ENCODE results near the gene TMC8.

The TMC8 gene

GRCh38 chr17:78109489-78109761 lies 21.1 kb upstream of the TMC8 start:
- TF ChIP-seq MAX (IDR thresholded peaks at IDR 0.05), result no peak
- no peak for TF ChIP-seq NFIC (IDR thresholded peaks at IDR 0.05)
- TF ChIP-seq USF1 (IDR thresholded peaks at IDR 0.05), result no peak
- no peak for TF ChIP-seq REST (IDR thresholded peaks at IDR 0.05; ENCODE audit: low read depth)
- no peak for TF ChIP-seq RAD21 (IDR thresholded peaks at IDR 0.05; ENCODE audit: low read depth)
- no peak for TF ChIP-seq FOXM1 (IDR thresholded peaks at IDR 0.05; ENCODE audit: borderline replicate concordance, low read depth)
- no peak for TF ChIP-seq CEBPB (IDR thresholded peaks at IDR 0.05)
- TF ChIP-seq TEAD4 (IDR thresholded peaks at IDR 0.05), result no peak
- no peak for TF ChIP-seq TAF1 (IDR thresholded peaks at IDR 0.05; ENCODE audit: low read depth)
- no peak for TF ChIP-seq ZBTB7A (IDR thresholded peaks at IDR 0.05; ENCODE audit: low read depth)
- TF ChIP-seq EP300 (IDR thresholded peaks at IDR 0.05; ENCODE audit: borderline replicate concordance), result no peak
- no peak for TF ChIP-seq CREB1 (IDR thresholded peaks at IDR 0.05; ENCODE audit: low read depth)
- TF ChIP-seq TCF12 (IDR thresholded peaks at IDR 0.05; ENCODE audit: low read depth), result no peak

GRCh38 chr17:78110363-78111015 lies 20.1 kb upstream of the TMC8 start:
- TF ChIP-seq REST (IDR thresholded peaks at IDR 0.05; ENCODE audit: low read depth), result no peak
- TF ChIP-seq NFIC (IDR thresholded peaks at IDR 0.05), result no peak
- no peak for TF ChIP-seq TCF12 (IDR thresholded peaks at IDR 0.05; ENCODE audit: low read depth)
- TF ChIP-seq CREB1 (IDR thresholded peaks at IDR 0.05; ENCODE audit: low read depth), result no peak
- TF ChIP-seq MAX (IDR thresholded peaks at IDR 0.05), result no peak

GRCh38 chr17:78111016-78111726 lies 19.4 kb upstream of the TMC8 start:
- TF ChIP-seq TCF12 (IDR thresholded peaks at IDR 0.05; ENCODE audit: low read depth) (no peak), TAF1 (IDR thresholded peaks at IDR 0.05; ENCODE audit: low read depth) (no peak)

GRCh38 chr17:78111727-78112517 lies 18.6 kb upstream of the TMC8 start:
- TF ChIP-seq EP300 (IDR thresholded peaks at IDR 0.05; ENCODE audit: borderline replicate concordance) (no peak), USF1 (IDR thresholded peaks at IDR 0.05) (no peak), FOXM1 (IDR thresholded peaks at IDR 0.05; ENCODE audit: borderline replicate concordance, low read depth) (no peak), NFIC (IDR thresholded peaks at IDR 0.05) (no peak), RAD21 (IDR thresholded peaks at IDR 0.05; ENCODE audit: low read depth) (no peak), EGR1 (IDR thresholded peaks at IDR 0.05) (no peak), TEAD4 (IDR thresholded peaks at IDR 0.05) (no peak), YY1 (IDR thresholded peaks at IDR 0.05; ENCODE audit: low read depth) (no peak), CEBPB (IDR thresholded peaks at IDR 0.05) (no peak), REST (IDR thresholded peaks at IDR 0.05; ENCODE audit: low read depth) (no peak), CREB1 (IDR thresholded peaks at IDR 0.05; ENCODE audit: low read depth) (no peak), TAF1 (IDR thresholded peaks at IDR 0.05; ENCODE audit: low read depth) (no peak), MAX (IDR thresholded peaks at IDR 0.05) (no peak)

All from Ishikawa (cell line).